Measurements from ENCODE around the gene B3GNT2.

- TF ChIP-seq CTCF (IDR thresholded peaks at IDR 0.05) = no peak
- no peak for TF ChIP-seq POLR2AphosphoS5 (IDR thresholded peaks at IDR 0.05)
- TF ChIP-seq POLR2A (IDR thresholded peaks at IDR 0.05) = no peak
Observed at GRCh38 chr2:62215306-62216064, 19.6 kb downstream of the B3GNT2 start.

All from breast epithelium (tissue), 3 donors.